ENCODE results near the gene TRMT11. TPM values are rescaled to one million over a fixed set of nuclear protein-coding genes. Genes with fewer than 3 reads are reported as not detected.
"Not testable (repeated sequence)": the region's sequence is repeated elsewhere in the genome, so short reads cannot be mapped to it uniquely, and the experiment has no call there.

Gene TRMT11
- polyA plus RNA-seq, 1 donor: 16.4 TPM

DNA sequence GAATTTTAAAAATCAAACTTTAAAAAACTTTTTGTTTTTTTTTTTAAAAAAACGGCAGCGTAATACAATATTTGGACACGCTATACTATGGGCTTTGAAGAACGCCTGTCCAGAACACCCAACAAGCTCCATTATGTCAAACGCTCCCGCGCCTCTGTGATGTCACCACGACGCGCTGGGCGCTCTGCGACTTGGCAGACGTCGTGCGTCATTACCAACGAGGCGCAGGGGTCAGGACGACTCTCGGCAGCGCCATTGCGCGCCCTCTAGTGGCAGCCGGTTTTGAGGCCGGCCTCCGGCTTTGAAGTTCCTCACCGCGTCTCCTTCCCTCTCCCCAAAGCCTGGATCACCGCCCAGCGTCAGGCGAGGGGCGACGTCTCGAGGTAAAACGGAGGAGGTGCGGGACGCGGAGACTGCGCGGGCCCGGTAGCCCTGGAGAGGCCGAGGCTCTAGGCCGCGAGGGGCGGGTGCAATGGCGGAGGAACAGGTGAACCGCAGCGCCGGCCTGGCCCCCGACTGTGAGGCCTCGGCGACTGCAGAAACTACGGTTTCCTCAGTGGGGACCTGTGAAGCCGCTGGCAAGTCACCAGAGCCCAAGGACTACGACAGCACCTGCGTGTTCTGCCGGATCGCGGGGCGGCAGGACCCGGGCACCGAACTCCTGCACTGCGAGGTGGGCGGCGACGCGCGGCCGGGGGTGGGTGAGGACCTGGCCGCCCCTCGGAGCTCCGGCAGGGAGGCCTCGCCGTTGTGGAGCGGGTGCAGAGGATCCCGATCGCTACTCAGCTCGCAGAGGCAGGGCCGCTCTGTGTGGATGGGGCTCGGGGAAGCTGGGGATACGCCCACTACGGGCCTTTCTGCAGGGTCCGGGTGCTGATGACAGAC lies 29.6 kb upstream of the TRMT11 start, which contains the start of gene HINT3:
TSS of gene HINT3 (plus strand) at position 265 of the 885 bp plus-strand sequence. CDS start at position 473, 208 bp downstream.
- peak; percentile 97 for DNase-seq (ENCODE audit: low read depth)

DNA sequence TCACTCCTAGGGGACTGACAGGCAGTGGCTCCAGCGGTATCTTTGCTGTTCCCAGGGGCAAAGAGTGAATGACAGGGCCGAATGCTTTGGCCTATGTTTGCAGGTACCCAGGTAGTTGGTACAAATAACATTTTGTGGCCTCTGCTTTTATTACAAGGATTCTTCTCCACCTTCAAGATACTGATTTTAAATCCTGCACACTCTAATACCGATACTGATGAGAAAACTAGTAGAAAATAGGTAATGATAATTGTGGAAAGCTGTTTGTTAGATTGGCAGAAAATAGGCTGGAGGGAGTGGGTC lies 29.0 kb upstream of the TRMT11 start:
- no peak for DNase-seq (ENCODE audit: low read depth)

DNA sequence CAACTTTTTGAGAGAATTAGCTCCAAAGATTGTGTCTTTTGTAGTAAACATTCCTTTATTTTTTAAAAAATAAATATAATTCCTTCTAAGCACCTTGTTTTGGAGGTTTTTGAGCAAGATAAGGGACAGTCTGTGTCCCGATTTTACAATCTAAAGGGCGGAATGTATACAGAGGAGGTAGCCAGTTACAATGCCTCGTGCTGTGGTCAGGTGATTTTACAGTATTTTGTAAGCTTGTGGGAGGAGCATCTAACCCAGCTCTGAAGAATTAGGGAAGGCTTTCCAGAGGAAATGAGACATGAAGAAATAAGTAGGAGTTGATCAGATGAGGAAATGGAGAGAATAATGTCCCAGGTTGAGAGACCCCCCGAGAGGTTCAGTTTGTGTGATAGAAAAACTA lies 28.5 kb upstream of the TRMT11 start:
- DNase-seq (ENCODE audit: low read depth): no peak

DNA sequence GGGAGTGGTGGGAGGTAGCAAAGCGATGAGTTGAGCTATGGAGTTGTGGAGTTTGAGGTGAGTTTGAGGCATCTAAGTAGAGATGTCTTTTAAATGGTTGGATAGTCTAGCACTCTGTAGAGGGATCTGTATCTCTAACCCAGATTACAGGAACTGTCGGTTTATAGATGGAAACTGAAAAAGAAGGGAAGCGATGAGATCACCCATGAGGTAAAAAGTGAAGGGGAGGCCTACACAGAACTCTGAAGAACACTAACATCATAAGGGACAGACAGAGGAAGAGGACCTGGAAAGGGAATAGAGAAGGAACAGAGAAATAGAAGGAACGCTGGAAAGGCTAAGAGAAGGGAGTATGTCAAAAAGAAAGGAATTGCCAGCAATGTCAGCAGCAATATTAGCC lies 27.3 kb upstream of the TRMT11 start:
- DNase-seq (ENCODE audit: low read depth): no peak

DNA sequence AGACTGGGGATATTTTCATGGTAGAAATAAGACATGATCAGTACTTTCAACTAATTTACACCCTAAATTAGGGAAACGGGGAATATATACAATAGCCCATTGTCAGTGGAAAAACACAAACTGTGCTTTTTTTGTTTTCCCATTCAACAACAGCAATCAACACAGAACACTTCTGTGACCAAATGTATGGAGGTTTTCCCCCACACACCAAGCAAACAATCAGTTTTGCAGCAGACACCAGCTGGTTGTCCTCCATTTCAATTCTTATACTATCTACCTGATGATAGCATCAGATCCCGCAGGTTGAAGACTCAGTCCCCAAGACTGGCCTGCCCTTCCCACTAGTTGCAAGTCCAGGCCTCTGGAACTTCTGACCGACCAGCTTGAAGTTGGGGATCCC lies 25.2 kb upstream of the TRMT11 start:
- no peak for DNase-seq (ENCODE audit: low read depth)

DNA sequence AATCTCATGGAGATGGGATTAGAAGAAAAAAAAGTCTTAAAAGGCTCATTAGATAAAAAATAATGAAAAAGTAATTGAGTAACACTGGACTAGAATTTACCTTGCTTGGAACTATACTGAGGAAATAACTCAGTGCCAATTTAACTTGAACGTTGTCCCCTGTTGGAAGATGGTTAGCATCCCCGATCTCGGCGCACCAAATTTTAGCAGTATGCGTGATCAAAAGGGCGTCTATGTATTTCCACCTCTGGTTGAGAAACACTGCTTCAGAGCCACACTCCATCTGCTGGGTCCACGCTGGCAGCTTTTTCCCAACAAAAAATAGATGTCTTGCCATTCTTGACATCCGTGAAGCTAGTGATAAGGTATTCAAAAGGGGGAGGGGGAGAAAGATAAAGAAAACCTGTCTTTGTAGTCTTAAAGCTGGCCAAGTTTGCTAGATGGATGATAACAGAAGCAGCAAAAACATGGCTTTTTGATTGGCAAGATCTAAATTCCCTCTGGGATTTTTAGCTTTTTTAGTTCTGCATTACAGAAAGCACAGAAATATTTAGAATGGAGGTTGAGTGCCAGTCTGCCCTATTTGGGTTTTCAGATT lies 23.3 kb upstream of the TRMT11 start:
- no peak for DNase-seq (ENCODE audit: low read depth)

DNA sequence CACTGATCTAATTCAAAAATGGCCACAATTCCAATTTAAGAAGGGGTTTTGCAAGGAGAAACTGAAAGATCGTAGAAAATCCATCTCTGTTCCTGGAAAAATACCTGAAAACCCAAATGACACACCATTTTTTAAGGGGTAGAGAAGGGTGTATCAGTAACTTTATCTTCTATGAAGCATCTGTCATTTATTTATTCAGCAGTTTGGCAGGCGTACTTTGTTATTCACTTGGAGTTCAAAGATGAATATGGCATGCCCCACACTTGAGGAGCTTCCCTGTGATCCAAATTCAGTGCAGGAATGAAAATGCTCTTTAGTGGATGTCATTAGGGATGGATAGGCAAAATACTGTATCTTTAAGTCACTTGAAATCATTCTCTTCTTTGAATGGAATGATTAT lies 22.5 kb upstream of the TRMT11 start:
- DNase-seq (ENCODE audit: low read depth): no peak

DNA sequence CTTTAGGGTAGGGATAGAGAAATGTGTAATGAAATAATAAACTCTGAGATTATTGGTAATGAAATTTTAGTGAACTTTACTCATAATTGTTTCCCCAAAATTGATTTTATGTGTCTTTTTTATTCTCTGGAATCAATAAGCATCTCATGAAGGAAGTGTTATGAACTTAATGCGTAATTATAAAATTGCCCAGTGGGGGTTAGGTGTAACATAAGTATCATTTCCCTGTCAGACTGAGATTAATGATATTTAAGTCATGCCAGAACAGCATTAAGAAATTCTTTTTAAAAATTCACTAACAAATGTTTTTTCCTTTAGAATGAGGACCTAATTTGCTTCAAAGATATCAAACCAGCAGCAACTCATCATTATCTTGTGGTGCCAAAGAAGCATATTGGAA lies 19.8 kb upstream of the TRMT11 start:
- DNase-seq (ENCODE audit: low read depth): no peak

DNA sequence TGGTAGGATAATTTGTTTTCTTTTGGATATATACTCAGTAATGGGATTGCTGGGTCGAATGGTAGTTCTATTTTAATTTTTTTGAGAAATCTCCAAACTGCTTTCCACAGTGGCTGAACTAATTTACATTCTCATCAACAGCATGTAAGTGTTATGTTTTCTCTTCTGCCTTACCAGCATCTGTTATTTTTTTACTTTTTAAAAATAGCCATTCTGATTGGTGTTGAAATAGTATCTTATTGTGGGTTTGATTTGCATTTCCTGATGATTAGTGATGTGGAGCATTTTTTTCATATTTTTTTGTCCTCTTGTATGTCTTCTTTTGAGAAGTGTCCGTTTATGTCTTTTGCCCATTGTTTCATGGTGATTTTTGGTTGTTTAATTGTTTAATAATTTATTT lies 17.8 kb upstream of the TRMT11 start:
- DNase-seq (ENCODE audit: low read depth): no peak

DNA sequence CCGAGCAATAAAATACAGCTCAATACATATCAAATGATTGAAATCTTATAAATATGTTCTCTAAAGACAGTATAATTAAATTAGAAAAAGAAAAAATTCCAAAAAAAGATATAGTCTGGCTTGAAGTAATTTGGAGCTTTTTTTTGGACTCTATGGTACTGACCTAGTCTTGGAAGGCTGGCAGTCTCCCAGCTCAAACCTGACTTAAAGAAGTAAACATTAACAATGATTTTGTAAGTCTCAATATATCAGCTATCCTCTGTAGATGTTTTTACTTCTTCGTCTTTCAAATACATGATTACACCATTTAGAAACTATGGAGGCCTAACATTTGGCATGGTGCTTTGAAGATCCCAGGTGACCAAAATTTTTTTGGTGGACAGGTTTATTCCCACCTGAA lies 15.6 kb upstream of the TRMT11 start:
- DNase-seq (ENCODE audit: low read depth): no peak

DNA sequence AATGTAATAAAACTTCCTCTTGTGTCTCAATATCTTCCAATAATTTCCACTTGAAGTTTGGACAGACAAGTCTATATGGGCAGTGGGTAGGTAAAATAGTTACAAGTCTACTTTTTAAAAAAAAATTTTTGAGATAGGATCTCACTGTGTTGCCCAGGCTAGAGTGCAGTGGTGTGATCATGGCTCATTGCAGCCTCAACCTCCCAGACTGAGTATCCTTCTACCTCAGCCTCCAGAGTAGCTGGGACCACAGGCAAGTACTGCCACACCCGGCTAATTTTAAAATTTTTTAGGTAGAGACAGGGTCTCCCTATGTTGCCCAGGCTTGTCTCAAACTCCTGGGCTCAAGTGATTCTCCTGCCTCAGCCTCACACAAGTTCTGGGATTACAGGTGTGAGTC lies 13.9 kb upstream of the TRMT11 start:
- DNase-seq (ENCODE audit: low read depth): not testable (repeated sequence)

DNA sequence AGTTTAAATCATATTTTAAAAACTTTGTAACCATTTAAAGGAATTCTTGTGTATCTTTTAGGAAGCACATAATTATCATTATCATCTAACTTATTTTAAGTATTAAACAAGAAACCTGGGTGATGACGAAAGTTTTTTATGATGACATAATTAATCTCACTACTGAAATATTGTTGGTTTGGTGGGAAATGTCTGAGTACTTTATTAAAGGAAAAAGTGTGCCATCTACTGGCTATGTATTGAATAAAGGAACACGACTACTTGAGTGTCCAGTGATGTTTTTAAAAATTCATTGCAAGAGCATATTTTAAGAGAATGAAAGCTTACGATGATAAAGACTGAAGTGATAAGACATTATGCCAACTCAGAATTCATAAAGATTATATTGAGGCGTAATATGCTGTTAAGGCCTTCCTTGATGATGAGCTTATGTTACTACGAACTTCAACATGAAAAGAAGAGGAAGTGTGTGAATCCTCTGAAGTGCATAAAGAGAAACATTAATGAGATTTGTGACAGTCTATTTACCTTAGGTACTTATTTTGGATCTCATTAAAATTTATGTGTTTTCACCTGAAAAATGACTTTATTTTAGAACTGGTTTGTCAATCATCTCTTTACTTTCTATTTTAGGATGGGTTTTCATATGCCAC lies 12.0 kb upstream of the TRMT11 start:
- no peak for DNase-seq (ENCODE audit: low read depth)

DNA sequence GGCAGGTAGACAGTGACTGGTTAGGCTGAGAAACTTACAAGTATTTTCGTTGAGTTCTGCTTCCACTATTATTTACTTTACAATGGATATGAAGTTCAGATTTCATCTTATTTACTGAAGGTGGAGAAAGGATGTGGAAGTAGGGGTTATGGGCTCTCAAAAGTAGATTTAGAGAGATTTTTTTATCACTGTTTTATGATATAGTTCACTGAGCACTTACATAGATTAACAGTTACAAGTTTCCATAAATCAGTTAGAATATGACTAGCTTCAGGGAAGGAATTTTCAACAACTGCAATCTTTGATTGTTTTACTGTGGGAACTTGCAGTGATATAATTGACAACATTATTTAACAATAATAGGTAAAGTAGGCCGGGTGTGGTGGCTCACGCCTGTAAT lies 7.2 kb upstream of the TRMT11 start:
- DNase-seq (ENCODE audit: low read depth): no peak

DNA sequence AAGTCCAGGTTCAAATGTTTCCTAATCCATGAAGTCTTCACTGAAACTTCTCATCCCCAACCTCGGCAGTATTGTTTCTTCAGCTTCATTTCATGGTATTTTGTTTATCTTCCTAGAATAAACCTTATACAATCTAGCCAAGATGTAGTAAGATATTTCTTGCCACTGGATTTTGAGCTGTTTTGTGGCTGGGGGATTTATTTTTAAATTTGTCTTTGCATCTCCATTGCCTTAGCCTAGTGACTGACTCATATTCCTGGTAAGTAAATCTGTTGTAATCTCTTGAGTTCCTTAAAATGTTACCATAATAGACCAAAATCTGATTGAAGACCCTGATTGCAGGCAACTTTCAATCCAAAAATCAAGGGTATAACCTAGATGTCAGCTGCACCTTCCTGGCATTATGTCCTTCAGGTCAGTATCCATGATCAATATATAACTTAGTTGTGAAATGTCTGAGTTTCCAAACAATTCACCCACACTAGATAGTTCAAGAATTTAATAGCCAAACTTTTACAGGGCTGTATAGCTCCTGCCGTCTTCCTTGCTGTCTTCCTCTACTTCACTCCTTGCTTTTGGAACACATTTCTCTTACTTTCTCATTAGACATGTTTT lies 4.7 kb upstream of the TRMT11 start:
- no peak for DNase-seq (ENCODE audit: low read depth)

DNA sequence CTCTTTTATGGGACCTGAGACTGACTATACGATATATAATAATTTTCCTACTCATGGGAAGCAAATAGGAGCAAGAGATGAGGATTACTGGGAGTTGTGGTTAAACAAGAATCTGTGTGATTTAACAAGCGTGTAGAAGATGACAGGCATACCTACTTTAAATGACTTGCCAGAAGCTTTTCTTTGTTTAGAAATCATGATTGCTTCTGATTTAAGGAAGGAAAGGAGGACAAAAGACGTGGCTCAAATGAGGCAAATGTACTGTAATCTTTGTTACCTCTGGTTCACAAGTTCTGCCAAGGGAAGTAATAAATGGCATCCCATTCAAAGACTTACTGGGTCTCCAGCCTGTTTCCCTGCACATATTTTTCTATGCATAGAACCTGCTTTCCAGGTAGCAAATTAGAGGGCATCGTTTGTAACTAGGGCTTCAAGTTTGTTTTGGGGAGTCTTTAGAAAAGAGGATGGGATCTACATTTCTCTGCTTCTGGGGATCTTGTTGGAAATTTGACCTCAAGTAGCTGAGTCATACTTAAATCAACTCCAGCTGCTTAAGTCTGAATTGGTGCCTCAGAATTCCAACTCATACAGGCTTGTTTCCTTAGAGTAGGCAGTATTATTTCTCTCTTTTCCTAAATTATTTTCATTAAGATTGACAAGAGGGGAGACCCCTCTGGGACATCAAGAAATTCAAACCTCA lies 2.9 kb upstream of the TRMT11 start:
- DNase-seq (ENCODE audit: low read depth): no peak

DNA sequence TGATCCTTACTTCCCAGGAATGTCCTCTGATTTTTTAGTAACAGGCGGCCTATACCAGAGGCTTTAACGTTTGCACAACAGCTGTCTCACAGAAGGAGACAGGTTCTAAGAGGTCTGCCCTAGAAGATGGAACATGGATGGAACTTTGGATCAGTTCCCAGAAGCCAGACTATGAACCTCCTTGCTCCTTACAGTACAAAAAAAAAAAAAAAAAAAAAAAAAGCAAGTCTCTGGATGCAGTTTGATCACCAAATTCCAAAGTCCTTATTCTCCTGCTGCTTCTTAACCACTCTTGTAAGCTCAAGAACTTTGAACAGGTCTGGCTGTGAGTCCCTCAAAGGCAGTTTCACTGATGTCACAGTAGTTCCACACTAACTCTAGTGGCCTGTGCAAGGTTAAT lies 2.0 kb upstream of the TRMT11 start:
- DNase-seq (ENCODE audit: low read depth): no peak

DNA sequence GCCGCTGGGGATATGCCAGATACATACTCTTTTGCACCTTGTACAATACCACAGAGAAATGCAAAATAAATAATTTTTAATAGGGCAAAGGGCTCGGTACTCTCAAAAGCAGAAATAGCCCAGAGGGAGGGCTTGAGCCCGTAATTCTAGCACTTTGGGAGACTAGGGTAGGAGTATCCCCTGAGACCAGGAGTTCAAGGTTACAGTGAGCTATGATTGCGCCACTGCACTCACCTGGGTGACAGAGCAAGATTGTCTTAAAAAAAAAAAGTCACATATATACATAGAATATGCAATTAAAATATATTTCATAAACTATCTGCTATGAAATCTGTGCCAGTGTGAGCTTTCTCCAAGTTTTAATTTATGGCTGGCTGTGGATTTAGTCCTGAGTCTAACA lies 818 bp upstream of the TRMT11 start:
- no peak for DNase-seq (ENCODE audit: low read depth)

DNA sequence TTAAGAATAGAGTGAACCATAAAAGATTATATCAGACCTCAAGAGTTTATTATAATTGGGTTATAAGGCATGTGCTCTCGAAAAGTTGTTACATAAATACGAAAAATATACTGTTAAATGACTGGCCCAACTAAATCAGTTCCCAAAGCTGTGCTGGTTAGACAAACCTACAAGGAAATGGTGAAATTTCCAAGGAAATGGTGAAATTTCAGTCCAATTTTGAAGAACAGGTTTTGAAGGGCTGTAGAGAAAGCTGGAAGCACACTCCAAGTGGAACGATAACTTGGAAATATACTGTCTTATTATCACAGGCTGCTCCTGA lies 400 bp upstream of the TRMT11 start:
- DNase-seq (ENCODE audit: low read depth): no peak

DNA sequence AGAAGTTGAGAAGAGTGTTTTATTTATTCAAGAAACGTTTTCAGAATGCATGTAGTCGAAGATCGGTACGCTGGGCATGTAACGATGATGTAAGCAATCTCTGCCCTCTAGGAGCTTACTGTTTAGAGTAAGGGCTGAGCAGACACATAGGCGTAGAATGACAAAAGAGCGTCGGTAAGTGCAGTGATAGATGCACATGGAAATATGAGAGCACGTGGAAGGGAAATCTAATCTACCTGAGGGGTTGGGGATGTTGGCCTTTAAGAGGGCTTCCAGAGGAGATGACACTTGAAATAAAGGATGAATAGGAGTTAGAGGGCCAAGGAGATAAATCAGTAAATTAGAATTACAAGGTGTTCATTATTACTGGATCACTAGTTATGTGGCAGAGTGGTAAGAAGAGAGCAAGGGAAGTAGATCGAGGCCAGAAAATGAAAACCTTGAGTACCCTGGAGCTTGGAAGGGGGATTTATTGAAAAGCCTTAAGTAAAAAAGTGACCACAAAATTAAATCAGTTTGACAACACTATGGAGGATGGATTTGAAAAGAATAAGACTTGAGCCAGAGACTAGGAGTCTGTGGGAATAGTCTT lies 782 bp downstream of the TRMT11 start:
- no peak for DNase-seq (ENCODE audit: low read depth)

DNA sequence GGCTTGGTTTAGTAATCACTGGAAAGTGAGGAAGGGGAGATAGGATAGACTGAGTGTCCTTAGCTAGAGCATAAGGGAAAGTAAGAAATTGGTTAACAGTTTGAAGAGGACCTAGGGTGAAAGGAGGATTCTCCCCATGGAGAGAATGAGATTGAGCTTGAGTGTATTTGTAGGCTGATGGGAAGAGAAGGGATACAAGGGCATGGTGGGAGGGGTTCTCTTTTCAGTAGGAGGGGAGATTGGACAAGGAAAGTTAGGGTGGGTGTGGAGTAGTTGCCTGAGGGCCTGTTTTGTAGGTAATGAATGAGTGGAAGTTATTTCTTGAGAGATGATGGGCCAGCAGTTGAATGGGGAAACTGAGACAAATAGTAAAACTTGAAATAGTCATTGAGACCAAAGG lies 1.9 kb downstream of the TRMT11 start:
- no peak for DNase-seq (ENCODE audit: low read depth)

DNA sequence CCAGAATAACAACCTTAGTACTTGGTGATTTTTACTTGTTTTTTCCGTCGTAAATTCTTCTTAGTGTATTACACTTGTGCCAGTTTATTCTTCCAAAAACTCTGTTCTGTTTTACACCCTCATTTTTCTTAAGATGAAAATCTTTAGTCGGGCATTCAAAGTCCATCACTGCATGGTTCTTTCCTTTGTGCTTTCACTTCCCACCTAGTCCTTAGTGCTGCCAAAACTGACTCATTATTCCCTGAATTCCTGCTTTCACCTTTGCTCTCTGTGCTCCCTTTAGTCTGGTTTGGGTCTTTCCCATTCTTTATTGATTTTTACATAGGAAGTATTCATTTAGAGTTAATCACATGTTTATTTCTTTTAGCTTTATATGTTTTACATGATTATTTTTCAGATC lies 3.3 kb downstream of the TRMT11 start:
- DNase-seq (ENCODE audit: low read depth): no peak

DNA sequence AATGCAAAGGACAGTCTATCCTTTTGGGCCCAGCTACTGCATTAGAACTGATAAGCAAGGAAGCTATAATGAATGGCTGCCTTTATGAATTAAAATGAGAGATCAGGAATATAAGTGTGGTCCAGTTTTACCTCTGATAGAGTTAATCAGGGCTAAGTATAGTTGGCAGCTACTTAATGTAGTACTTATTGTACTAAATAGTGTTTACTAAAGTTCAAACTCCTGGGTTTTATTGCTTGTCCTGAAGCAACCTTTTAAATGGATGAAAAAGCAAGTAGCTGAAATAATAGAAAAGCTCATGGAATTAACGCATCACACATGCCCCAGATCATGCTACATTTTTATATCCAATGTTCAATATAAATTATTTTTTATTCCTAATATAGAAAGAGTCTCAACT lies 5.3 kb downstream of the TRMT11 start:
- DNase-seq (ENCODE audit: low read depth): no peak
